HepG2 (cell line): ENCODE measurements around the gene GJA9. TPM values are rescaled to one million over a fixed set of nuclear protein-coding genes. Genes with fewer than 3 reads are reported as not detected.
A peak's percentile ranks its signal among the peaks of the same experiment; 100 is the strongest.

Experiments used
- ATAC-seq: fragments of 200-7000 bp; cut with Tn5 transposase; 3 replicates; pipeline ENCODE4 v1.9.1; 2020; ENCODE audit warnings: mild to moderate bottlenecking, moderate library complexity
- BruUV-seq: library from RNA; stranded (reverse); fragments of 400-500 nt; replicated peaks from 2 replicates; lab custom pipeline; 2021; lab: Mats Ljungman, UMichigan
- CTCF ChIA-PET: fragments of 300-600 bp; formaldehyde crosslinking; extraction: SDS; loops from one replicate; lab custom pipeline; 2021; ENCODE audit warnings: low total read pairs, inconsistent platforms, low intra/inter-chr PET ratio; lab: Yijun Ruan, JAX
- POLR2A ChIA-PET: fragments of 350-600 bp; sonication (Branson Sonifier 250); formaldehyde crosslinking; loops from one replicate; lab custom pipeline; 2020; ENCODE audit warnings: antibody characterized with exemption, inconsistent platforms; lab: Yijun Ruan, JAX
- DNase-seq: peaks from one replicate; pipeline ENCODE4 v3.0.0-alpha.2; 2015; ENCODE audit warnings: low spot score
- FAIRE-seq: peaks from 3 replicates; lab custom pipeline; 2011; peaks lifted over from hg19 to GRCh38; lab: Jason Lieb, UNC
- H2AFZ ChIP-seq: one replicate; pipeline ENCODE4 v1.6.1; 2011; ENCODE audit warnings: low read length, inconsistent platforms
- H3K27ac ChIP-seq: fragments of 300-600 bp; 3 replicates; pipeline ENCODE4 v1.8.0; 2011; ENCODE audit warnings: mixed run types, mild to moderate bottlenecking, mixed read lengths, low read length, inconsistent platforms; ENCODE audit not compliant: insufficient read depth; ENCODE audit errors: extremely low read length
- H3K27me3 ChIP-seq, 2 experiments: fragments of 200-600 bp in 1 of 2; 2 replicates in 1 of 2; 3 replicates in 1 of 2; pipeline versions ENCODE4 v1.6.0 to v1.8.0; 2011; ENCODE audit warnings: low read length in 2 of 2, mild to moderate bottlenecking in 2 of 2, moderate library complexity in 2 of 2, inconsistent platforms in 1 of 2; ENCODE audit not compliant: insufficient read depth in 2 of 2, control insufficient read depth in 1 of 2
- H3K36me3 ChIP-seq, 2 experiments: fragments of 200-600 bp in 1 of 2; replicated peaks in 1 of 2; 2 replicates in 1 of 2; 3 replicates in 1 of 2; pipeline versions ENCODE4 v1.5.1 to v1.8.0; 2011; ENCODE audit warnings: low read length in 2 of 2, inconsistent platforms in 1 of 2; ENCODE audit not compliant: insufficient read depth in 2 of 2, control insufficient read depth in 1 of 2
- H3K4me1 ChIP-seq: 2 replicates; pipeline ENCODE4 v1.5.1; 2012; ENCODE audit warnings: low read length, inconsistent platforms; ENCODE audit not compliant: insufficient read depth
- H3K4me2 ChIP-seq: 2 replicates; pipeline ENCODE4 v1.6.0; 2011; ENCODE audit warnings: low read depth, low read length, inconsistent platforms
- H3K4me3 ChIP-seq, 3 experiments: fragments of 200-600 bp in 1 of 3; sonication (generic), shearing (Covaris generic) in 1 of 3; replicated peaks in 1 of 3; 2 replicates each; pipeline ENCODE4 v1.5.1; 2011 to 2016; ENCODE audit warnings: low read length in 3 of 3, inconsistent platforms in 2 of 3, low read depth in 2 of 3, mild to moderate bottlenecking in 2 of 3, control low read depth in 1 of 3, mixed read lengths in 1 of 3; ENCODE audit not compliant: insufficient read depth in 1 of 3
- H3K79me2 ChIP-seq: one replicate; pipeline ENCODE4 v1.6.1; 2011; ENCODE audit warnings: low read length, inconsistent platforms; ENCODE audit not compliant: insufficient read depth
- H3K9ac ChIP-seq: 2 replicates; pipeline ENCODE4 v1.6.0; 2011; ENCODE audit warnings: mild to moderate bottlenecking, low read depth, low read length, inconsistent platforms; ENCODE audit not compliant: insufficient read depth
- H3K9me3 ChIP-seq: 2 replicates; pipeline ENCODE4 v1.5.1; 2012; ENCODE audit warnings: mild to moderate bottlenecking, low read length
- H4K20me1 ChIP-seq: 2 replicates; pipeline ENCODE4 v1.6.0; 2011; ENCODE audit warnings: inconsistent platforms, mild to moderate bottlenecking, low read length, moderate library complexity; ENCODE audit not compliant: insufficient read depth
- CHD4 ChIP-seq: fragments of 200-600 bp; sonication (generic); IDR thresholded peaks from 2 replicates; pipeline ENCODE4 v1.7.0; 2017; ENCODE audit warnings: mild to moderate bottlenecking, low read length, borderline replicate concordance
- GMEB1 ChIP-seq: sonication (generic); formaldehyde crosslinking; IDR thresholded peaks from 2 replicates; pipeline ENCODE4 v1.5.1; 2020; ENCODE audit warnings: missing genetic modification reagents, mild to moderate bottlenecking, borderline replicate concordance
- KAT8 ChIP-seq: IDR thresholded peaks from 2 replicates; pipeline ENCODE4 v1.6.1; 2016; ENCODE audit warnings: missing genetic modification reagents, missing compliant biosample characterization
- MEIS2 ChIP-seq: sonication (generic); formaldehyde crosslinking; IDR thresholded peaks from 2 replicates; pipeline ENCODE4 v1.9.0; 2021; ENCODE audit warnings: mild to moderate bottlenecking, missing genetic modification reagents
- MTF2 ChIP-seq: sonication (generic); formaldehyde crosslinking; IDR thresholded peaks from 2 replicates; pipeline ENCODE4 v1.5.0; 2020; ENCODE audit warnings: missing genetic modification reagents, borderline replicate concordance
- YY1 ChIP-seq: IDR thresholded peaks from 2 replicates; pipeline ENCODE4 v1.6.1; 2011; ENCODE audit warnings: low read length, low read depth, moderate library complexity, mild to moderate bottlenecking; ENCODE audit not compliant: insufficient read depth, insufficient replicate concordance
- ZFP36L2 ChIP-seq: sonication (generic); formaldehyde crosslinking; IDR thresholded peaks from 2 replicates; pipeline ENCODE4 v1.4.0; 2020; ENCODE audit warnings: missing genetic modification reagents
- ZNF17 ChIP-seq: sonication (generic); formaldehyde crosslinking; IDR thresholded peaks from 2 replicates; pipeline ENCODE4 v1.5.0; 2020; ENCODE audit warnings: mild to moderate bottlenecking, missing genetic modification reagents
- ZNF180 ChIP-seq: sonication (generic); formaldehyde crosslinking; IDR thresholded peaks from 2 replicates; pipeline ENCODE4 v1.4.0; 2020; ENCODE audit warnings: low read depth, missing genetic modification reagents, borderline replicate concordance
- ZNF280D ChIP-seq: sonication (generic); formaldehyde crosslinking; IDR thresholded peaks from 2 replicates; pipeline ENCODE4 v1.5.1; 2020; ENCODE audit warnings: mild to moderate bottlenecking, missing genetic modification reagents
- ZNF431 ChIP-seq: sonication (generic); formaldehyde crosslinking; IDR thresholded peaks from 2 replicates; pipeline ENCODE4 v1.9.0; 2022; ENCODE audit warnings: missing genetic modification reagents, low read depth, mild to moderate bottlenecking, borderline replicate concordance
- ZNF501 ChIP-seq: sonication (generic); formaldehyde crosslinking; IDR thresholded peaks from 2 replicates; pipeline ENCODE4 v1.5.1; 2020; ENCODE audit warnings: mild to moderate bottlenecking, moderate library complexity, missing genetic modification reagents
- ZNF772 ChIP-seq: sonication (generic); formaldehyde crosslinking; IDR thresholded peaks from 2 replicates; pipeline ENCODE4 v1.5.0; 2020; ENCODE audit warnings: mild to moderate bottlenecking, missing genetic modification reagents
- WGBS: methylation state at CpG from one replicate; pipeline ENCODE4 v1.1.6; 2017; ENCODE audit warnings: low lambda C conversion rate; 5-methylcytosine and 5-hydroxymethylcytosine counted together
- in situ Hi-C: cut with HindIII; loops from 2 replicates; pipeline ENCODE4 v1.10.0; 2017; ENCODE audit warnings: low pct_unique_long_range_greater_than_20kb; ENCODE audit not compliant: extremely low pct_ligation_motif_present
- intact Hi-C: fragments of 100-400 bp; cut with micrococcal nuclease; formaldehyde crosslinking; loops from one replicate; pipeline ENCODE4 v1.10.0; 2022; ENCODE audit not compliant: unreplicated experiment
- polyA plus RNA-seq, 8 experiments: library from polyadenylated mRNA; depleted of rRNA in 3 of 8; stranded (reverse) in 7 of 8; unstranded in 1 of 8; fragments of >200 nt; fragmentation: Illumina TruSeq in 4 of 8; extraction: Trizol in 4 of 8; gene quantifications; 2 replicates each; pipeline versions ENCODE4 v1.2.1 to v1.2.3, GENCODE V29; 2011 to 2016; ENCODE audit warnings: low read depth in 4 of 8, missing spikeins in 1 of 8, mixed read lengths in 1 of 8; ENCODE audit not compliant: insufficient read depth in 1 of 8
- total RNA-seq, 5 experiments: library from RNA; depleted of rRNA; stranded (reverse); fragments of >200 nt; fragmentation: Illumina TruSeq; extraction: Trizol; gene quantifications; 2 replicates each; pipeline ENCODE4 v1.2.3, GENCODE V29; 2016; ENCODE audit warnings: low read depth in 1 of 5

The GJA9 gene
- total and polyA plus RNA-seq, 2 of the 13 experiments (the other 11 are each of a cell fraction or from before 2014, with no cell fraction given): 0.08 to 0.13 TPM

DNA sequence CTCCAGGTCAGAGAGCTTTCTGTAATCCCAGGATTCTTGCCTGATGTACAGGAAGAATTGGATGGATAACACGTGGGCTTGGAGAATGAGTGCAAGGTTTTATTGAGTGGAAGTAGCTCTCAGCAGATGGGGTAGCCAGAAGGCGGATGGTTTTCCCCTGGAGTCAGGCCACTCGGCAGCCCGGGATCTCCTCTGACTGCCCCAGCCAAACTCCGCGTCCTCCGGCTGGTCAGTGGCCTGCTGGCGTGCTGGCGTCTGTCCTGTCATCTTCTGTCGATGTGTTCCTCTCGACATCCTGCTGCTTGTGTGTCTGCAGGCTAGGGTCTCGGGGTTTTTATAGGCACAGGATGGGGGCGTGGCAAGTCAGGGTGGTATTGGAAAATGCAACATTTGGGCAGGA is 27.4 kb upstream of the GJA9 start (continued):
- TF ChIP-seq ZNF17 (CRISPR knock-in tag) (no peak), GMEB1 (CRISPR knock-in tag) (no peak), ZNF772 (CRISPR knock-in tag) (no peak), ZNF431 (CRISPR knock-in tag) (no peak), CHD4 (no peak)

- no TSS peak for BruUV-seq
- in situ Hi-C loops: no loop called here
- FAIRE-seq (no peak), ATAC-seq (no peak), DNase-seq (no peak)
- no peak overlapping the region for H3K4me2 ChIP-seq
- no peaks in the 10 kb centered on the region for H4K20me1 ChIP-seq
- H3K4me1 ChIP-seq: peaks cover 1% of the 10 kb centered on the region; the same call in 1 of the 2 replicates
- no peak overlapping the region for H3K9ac ChIP-seq
- H3K36me3 ChIP-seq: no peaks in the 10 kb centered on the region; a peak in 1 of 5 replicates
- intact Hi-C loops: no loop called here
- H3K27me3 ChIP-seq: no peaks in the 10 kb centered on the region
- peaks cover 11% of the 10 kb centered on the region; the same call in 1 of the 2 replicates for H3K9me3 ChIP-seq
- H2AFZ ChIP-seq: no peak overlapping the region
- no peak overlapping the region for H3K4me3 ChIP-seq
- H3K79me2 ChIP-seq: no peaks in the 10 kb centered on the region
- ChIA-PET CTCF (no interaction called here), POLR2A (no interaction called here)
- WGBS: 92% methylated on average over 2 of the region's 2 CpGs
- no peak overlapping the region for H3K27ac ChIP-seq
- TF ChIP-seq MTF2 (no peak), MEIS2 (CRISPR knock-in tag) (no peak), KAT8 (no peak), ZNF180 (no peak), ZNF501 (no peak), ZNF280D (CRISPR knock-in tag) (peak; percentile 81), YY1 (no peak), ZFP36L2 (CRISPR knock-in tag) (no peak)
Observed at GRCh38 chr1:38905985-38906384, 24.6 kb upstream of the GJA9 start.
